ENCODE data around the gene FREM3.
A peak's percentile ranks its signal among the peaks of the same experiment; 100 is the strongest.
"Not testable (repeated sequence)": the region's sequence is repeated elsewhere in the genome, so short reads cannot be mapped to it uniquely, and the experiment has no call there.

Gene FREM3

DNA sequence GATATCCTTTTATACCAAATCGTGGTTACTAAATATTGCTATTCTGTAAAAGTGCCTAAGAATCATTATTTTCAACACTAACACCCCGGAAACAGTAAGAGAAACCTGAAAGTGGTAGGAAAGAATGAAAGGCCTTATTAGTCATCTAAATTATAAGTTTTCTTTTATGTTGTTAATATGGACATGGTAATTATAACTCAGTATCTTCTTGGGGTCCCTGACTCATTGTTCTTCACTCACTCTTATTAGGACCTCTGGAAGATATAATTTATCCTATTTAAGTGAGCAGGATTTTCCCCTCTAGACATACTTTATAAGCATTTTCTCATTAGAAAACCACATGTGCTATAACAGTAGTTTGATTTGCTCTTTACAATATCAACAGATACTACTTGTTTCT is 136.0 kb downstream of the FREM3 start:
- no peak for DNase-seq

GRCh38 chr4:143559757-143560147 is 140.7 kb downstream of the FREM3 start:
- DNase-seq: no peak

DNA sequence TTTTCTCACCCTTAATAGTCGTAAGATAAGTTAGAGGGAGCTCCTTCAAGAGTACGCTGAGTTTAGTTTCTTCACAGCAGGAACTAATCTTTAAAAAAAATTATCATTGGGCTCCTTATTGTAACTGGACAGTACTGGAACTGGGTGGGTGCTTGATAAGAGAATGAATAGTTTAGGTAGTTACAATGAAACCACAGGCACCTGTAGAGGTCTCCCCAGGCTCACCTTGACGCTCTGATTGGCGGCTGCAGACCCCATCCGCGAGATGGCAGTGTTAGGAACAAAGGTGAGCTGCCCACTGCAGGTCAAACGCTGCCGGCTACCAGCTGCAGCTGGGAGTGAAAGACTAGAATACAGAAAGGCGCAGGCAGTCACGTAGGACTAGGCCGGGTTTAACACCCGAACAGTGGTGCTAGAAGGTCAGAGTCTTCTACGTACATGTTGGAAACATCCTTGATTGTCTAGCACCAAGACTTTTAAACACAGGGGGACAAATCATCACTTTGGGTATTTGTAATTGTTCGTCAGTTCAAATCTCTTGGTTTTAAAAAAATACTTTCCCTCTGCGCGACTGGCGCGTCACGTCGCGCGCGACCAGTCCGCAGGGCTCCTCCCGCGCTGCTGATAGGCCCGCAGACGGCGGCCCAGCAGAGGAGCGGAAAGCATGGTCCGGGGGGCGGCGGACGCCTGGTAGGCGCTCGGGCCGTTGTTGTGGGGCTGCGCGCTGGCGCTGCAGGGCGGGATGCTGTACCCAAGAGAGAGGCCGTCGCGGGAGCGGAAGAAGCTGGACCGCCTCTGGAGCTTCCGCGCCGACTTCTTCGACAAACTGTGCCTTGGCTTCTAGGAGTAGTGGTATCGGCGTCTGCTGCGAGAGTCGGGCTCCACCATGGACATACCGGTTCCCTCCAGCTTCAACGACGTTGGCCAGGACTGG is 141.4 kb downstream of the FREM3 start:
- peak; percentile 10 to 26 for DNase-seq

GRCh38 chr4:143558286-143558685 is 142.2 kb downstream of the FREM3 start:
- no peak for DNase-seq

- DNase-seq: no peak
These were observed 144.8 kb downstream of the FREM3 start for GRCh38 chr4:143555676-143556075.

DNA sequence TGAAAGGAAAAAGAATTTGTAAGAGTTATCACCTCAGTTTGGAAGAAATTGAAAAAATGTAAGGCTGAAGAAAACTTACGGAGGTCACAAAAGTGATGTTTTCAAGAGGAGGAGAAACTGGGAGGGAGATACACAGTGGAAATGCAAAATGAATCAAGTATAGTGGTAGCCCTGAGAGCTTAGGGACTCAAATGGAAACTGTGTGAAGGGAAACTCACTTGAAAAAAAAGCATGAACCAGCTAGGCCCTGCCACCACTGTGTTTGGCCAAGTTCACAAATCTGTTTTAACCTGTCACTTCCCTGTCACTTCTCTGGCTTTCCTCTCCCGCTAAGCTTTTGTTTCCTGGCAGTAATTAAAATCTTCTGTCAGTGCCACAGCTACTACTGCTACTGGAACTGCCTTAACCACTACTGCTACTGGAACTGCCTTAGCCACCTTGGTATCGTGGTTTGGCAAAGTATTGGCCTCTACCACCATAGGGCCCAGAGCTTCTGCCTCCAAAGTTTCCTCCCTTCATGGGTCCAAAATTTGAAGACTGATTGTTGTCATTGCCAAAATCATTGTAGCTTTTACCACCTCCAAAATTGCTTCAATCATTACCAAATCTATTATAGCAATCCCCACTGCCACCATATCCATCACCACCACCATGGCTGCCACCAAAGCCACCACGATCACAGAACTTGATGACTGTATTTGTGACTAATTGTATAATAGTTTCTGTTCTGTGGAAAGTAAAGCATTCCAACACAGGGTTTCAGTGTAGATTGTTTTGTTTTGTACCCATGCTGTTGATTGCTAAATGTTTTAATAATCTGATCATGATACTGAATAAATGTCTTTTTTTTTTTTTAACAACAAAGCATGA is 145.5 kb downstream of the FREM3 start:
- DNase-seq: no peak

GRCh38 chr4:143549928-143550327 is 150.5 kb downstream of the FREM3 start:
- no peak for DNase-seq

DNA sequence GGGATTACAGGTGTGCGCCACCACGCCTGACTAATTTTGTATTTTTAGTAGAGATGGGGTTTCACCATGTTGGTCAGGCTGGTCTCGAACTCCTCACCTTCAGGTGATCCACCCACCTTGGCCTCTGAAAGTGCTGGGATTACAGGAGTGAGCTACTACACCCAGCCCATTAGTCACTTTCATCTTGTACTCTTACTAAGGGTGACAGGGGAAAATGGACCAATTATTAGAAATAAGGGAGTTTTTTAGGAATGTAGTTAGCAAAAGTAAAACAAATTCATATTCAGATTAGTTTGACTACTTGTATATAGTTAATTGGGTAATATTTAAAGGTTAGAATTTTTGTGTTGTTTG is 160.8 kb downstream of the FREM3 start:
- DNase-seq: no peak

DNA sequence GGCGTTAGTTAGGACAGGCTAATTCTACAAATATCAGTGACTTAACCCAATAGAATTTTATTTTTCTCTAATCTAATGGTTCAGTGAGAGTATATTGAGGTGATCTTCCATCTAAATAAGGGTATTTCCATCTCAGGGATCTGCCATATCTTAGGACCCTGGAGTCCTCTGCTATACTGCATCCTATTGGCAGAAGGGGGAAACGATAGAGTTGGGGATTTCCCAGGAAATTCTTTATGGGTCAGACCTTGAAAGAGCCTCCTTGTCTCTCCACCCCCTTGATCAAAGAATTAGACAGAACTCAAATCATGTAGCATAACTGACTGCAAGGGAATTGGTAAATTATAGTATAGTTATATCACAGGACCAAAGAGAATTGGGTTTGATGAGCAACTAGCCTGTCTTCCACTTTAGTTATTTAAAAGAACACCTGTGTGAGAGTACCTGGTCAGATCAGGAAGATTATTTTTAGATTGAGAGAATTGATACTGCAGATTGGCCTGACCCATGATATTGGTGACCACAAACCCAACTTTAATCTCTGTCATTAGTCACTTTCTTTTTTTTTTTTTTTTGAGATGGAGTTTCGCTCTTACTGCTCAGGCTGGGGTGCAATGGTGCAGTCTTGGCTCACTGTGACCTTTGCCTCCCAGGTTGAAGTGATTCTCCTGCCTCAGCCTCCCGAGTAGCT is 161.4 kb downstream of the FREM3 start:
- no peak for DNase-seq

DNA sequence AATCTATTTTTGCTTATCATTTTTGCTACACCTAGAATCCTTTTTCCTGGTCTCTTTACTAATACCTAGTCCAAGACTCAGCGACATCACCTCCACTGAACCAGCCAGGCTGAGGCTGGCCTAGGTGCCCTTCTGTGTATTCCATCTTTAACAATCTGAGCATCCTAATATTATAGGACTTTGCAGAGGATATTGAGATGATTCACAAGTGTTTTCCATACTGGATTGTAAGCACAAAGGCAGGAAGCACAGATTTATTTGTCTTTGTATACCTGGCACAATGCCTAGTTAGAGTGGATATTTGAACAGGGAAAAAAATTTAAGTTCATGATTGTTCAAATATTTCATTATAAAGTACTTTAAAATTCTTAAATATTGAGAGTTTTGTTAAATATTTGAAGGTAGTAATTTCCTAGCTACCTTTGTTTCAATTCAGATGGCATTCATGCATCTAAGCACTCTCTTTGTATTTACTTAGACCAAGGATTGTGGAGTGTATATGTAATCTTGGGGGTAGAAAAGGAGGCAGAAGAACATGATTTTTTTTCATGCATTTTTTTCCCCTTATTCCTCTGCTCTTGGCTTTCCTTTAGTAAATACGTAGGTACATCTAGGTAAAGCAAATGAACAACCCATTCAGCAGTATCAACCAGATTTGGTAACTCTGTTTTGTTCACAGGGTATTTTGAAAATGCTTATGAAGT is 168.5 kb downstream of the FREM3 start:
- DNase-seq: no peak

DNA sequence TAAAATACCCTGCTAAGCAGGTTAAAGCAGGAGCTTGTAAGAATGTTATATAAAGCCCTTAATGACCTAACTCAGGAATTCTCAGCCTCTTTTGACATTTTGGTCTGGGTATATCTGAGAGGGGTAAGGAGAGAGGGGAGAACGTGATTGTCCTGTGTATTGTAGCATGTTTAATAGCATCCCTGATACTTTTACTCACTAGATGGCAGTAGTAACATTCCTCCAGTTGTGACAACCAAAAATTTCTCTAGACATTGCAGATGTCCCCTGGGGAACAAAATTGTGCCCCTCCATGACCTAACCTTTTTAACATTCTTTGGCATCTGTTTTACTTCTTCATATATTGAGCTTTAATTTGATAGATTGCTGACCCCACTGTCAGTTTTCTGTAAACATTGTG is 169.1 kb downstream of the FREM3 start:
- no peak for DNase-seq

DNA sequence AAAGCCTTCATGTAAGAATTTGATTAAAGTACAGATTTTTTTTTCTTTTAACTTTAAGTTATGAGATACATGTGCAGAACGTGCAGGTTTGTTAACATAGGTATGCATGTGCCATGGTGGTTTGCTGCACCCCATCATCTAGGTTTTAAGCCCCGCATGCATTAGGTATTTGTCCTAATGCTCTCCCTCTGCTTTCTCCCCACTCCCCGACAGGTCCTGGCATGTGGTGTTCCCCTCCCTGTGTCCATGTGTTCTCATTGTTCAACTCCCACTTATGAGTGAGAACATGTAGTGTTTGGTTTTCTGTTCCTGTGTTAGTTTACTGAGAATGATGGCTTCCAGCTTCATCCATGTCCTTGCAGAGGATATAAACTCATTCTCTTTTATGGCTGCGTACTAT is 172.4 kb downstream of the FREM3 start:
- DNase-seq: not testable (repeated sequence)

Measured in bone marrow (tissue), 2 donors.